Astrocyte (in vitro differentiated cells and primary cell): ENCODE measurements around the gene OSM. TPM values are rescaled to one million over a fixed set of nuclear protein-coding genes. Genes with fewer than 3 reads are reported as not detected.

Experiments
- DNase-seq: peaks from one replicate; pipeline ENCODE4 v3.0.0-alpha.2; 2010; ENCODE audit warnings: low read depth
- FAIRE-seq: peaks from 2 replicates; lab custom pipeline; 2011; peaks lifted over from hg19 to GRCh38; lab: Jason Lieb, UNC
- H2AFZ ChIP-seq: 2 replicates; pipeline ENCODE4 v1.6.0; 2012; ENCODE audit warnings: low read depth, low read length, inconsistent platforms
- H3K27ac ChIP-seq: 2 replicates; pipeline ENCODE4 v1.5.1; 2011; ENCODE audit warnings: low read depth, low read length, inconsistent platforms
- H3K27me3 ChIP-seq: 2 replicates; pipeline ENCODE4 v1.6.0; 2011; ENCODE audit warnings: low read length, inconsistent platforms; ENCODE audit not compliant: insufficient read depth
- H3K36me3 ChIP-seq: 2 replicates; pipeline ENCODE4 v1.5.1; 2011; ENCODE audit warnings: low read length, inconsistent platforms; ENCODE audit not compliant: insufficient read depth
- H3K4me1 ChIP-seq: 2 replicates; pipeline ENCODE4 v1.5.1; 2011; ENCODE audit warnings: low read length, inconsistent platforms; ENCODE audit not compliant: insufficient read depth
- H3K4me2 ChIP-seq: 2 replicates; pipeline ENCODE4 v1.6.0; 2012; ENCODE audit warnings: low read length, inconsistent platforms
- H3K4me3 ChIP-seq: 2 replicates; pipeline ENCODE4 v1.5.1; 2011; ENCODE audit warnings: low read depth, mild to moderate bottlenecking, low read length, inconsistent platforms; ENCODE audit not compliant: insufficient read depth
- H3K79me2 ChIP-seq: 2 replicates; pipeline ENCODE4 v1.6.0; 2012; ENCODE audit warnings: mild to moderate bottlenecking, low read length, inconsistent platforms; ENCODE audit not compliant: insufficient read depth
- H3K9ac ChIP-seq: 2 replicates; pipeline ENCODE4 v1.6.0; 2012; ENCODE audit warnings: mild to moderate bottlenecking, low read length, inconsistent platforms
- H3K9me3 ChIP-seq: 2 replicates; pipeline ENCODE4 v1.5.1; 2012; ENCODE audit warnings: low read depth, mild to moderate bottlenecking, low read length, inconsistent platforms; ENCODE audit not compliant: insufficient read depth
- H4K20me1 ChIP-seq: 2 replicates; pipeline ENCODE4 v1.6.0; 2012; ENCODE audit warnings: low read length, inconsistent platforms; ENCODE audit not compliant: insufficient read depth
- H3K27ac Mint-ChIP-seq: one replicate; pipeline ENCODE4 v1.8.0; 2021; ENCODE audit warnings: mild to moderate bottlenecking, mixed read lengths; ENCODE audit not compliant: unreplicated experiment
- H3K27me3 Mint-ChIP-seq: one replicate; pipeline ENCODE4 v1.8.0; 2021; ENCODE audit warnings: low read depth, mixed read lengths; ENCODE audit not compliant: unreplicated experiment
- H3K36me3 Mint-ChIP-seq: one replicate; pipeline ENCODE4 v1.8.0; 2021; ENCODE audit warnings: low read depth, mixed read lengths; ENCODE audit not compliant: unreplicated experiment
- H3K4me1 Mint-ChIP-seq: one replicate; pipeline ENCODE4 v1.8.0; 2021; ENCODE audit warnings: low read depth, mixed read lengths; ENCODE audit not compliant: unreplicated experiment
- H3K4me3 Mint-ChIP-seq: one replicate; pipeline ENCODE4 v1.8.0; 2021; ENCODE audit warnings: mild to moderate bottlenecking, moderate library complexity, mixed read lengths; ENCODE audit not compliant: unreplicated experiment
- H3K9me3 Mint-ChIP-seq: one replicate; pipeline ENCODE4 v1.8.0; 2021; ENCODE audit warnings: mild to moderate bottlenecking, mixed read lengths; ENCODE audit not compliant: unreplicated experiment
- EZH2 ChIP-seq: IDR thresholded peaks from 2 replicates; pipeline ENCODE4 v1.6.1; 2012; ENCODE audit warnings: mild to moderate bottlenecking, low read length, inconsistent platforms; ENCODE audit not compliant: insufficient read depth
- total RNA-seq: library from RNA; stranded (reverse); gene quantifications from 2 replicates; pipeline ENCODE4 v1.2.1, GENCODE V29; 2021
- TF ChIP-seq, protein P1 (sequence below): IDR thresholded peaks from 2 replicates; pipeline ENCODE4 v1.5.1; 2011; ENCODE audit warnings: low read depth, mild to moderate bottlenecking, inconsistent platforms, low read length, moderate library complexity; ENCODE audit not compliant: insufficient read depth

OSM gene
- total RNA-seq, 1 donor from 2014 or later = not detected

DNA sequence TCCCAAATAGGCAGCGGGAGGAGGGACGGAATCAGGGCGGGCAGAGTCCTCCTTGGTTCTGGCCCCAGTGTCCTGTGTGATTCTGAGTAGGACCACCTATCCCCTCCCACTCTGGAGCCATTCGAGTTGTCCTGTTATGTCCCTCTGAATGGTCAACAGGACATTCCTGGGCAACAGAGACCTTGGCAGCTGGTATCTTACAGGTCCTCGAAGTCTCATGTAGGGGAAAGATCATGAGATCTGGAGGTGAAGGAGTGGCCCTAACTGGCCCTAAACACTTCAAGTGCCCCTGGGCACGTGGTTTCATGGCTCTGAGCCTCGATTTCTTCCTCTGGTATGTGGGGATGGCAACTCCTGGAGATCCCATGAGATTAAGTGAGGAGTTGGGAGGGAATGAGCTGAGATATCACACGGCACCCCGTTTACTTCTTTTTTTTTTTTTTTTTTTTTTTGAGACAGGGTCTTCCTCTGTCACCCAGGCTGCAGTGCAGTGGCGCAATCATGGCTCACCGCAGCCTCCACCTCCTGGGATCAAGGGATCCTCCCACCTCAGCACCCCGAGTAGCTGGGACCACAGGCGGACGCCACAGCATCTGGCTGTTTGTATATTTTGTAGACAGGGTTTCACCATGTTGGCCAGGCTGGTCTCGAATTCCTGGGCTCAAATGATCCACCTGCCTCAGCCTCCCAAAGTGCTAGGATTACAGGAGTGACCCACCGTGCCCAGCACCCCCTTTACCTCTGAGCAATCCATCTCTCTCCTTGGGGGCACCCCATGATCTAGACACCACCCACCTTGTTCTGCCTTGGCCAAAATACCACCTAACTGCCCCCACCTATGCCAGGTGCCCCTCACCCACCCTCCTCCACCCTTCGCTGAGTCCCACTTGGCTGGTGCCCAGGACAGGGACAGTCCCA is 26.9 kb downstream of the OSM start:
- no peak overlapping the region for H3K4me2 ChIP-seq
- H3K27me3 Mint-ChIP-seq = no peaks in the 10 kb centered on the region
- H3K27me3 ChIP-seq = no peaks in the 10 kb centered on the region
- H3K4me1 Mint-ChIP-seq = peaks cover 72% of the 10 kb centered on the region
- H3K36me3 Mint-ChIP-seq = peaks cover 23% of the 10 kb centered on the region
- peaks cover 23% of the 10 kb centered on the region for H4K20me1 ChIP-seq
- FAIRE-seq (no peak), DNase-seq (no peak)
- peaks cover 25% of the 10 kb centered on the region for H3K36me3 ChIP-seq
- peaks cover 89% of the 10 kb centered on the region for H3K4me1 ChIP-seq
- peak overlapping the region; percentile 76 for H3K9ac ChIP-seq
- H3K4me3 Mint-ChIP-seq = peak overlapping the region; percentile 9
- no peak overlapping the region for H2AFZ ChIP-seq
- no peaks in the 10 kb centered on the region for H3K9me3 Mint-ChIP-seq
- H3K79me2 ChIP-seq = peaks cover 37% of the 10 kb centered on the region
- TF ChIP-seq, protein P1, sequence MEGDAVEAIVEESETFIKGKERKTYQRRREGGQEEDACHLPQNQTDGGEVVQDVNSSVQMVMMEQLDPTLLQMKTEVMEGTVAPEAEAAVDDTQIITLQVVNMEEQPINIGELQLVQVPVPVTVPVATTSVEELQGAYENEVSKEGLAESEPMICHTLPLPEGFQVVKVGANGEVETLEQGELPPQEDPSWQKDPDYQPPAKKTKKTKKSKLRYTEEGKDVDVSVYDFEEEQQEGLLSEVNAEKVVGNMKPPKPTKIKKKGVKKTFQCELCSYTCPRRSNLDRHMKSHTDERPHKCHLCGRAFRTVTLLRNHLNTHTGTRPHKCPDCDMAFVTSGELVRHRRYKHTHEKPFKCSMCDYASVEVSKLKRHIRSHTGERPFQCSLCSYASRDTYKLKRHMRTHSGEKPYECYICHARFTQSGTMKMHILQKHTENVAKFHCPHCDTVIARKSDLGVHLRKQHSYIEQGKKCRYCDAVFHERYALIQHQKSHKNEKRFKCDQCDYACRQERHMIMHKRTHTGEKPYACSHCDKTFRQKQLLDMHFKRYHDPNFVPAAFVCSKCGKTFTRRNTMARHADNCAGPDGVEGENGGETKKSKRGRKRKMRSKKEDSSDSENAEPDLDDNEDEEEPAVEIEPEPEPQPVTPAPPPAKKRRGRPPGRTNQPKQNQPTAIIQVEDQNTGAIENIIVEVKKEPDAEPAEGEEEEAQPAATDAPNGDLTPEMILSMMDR = no peak
- no peak for TF ChIP-seq EZH2
- H3K27ac Mint-ChIP-seq = peak overlapping the region; percentile 15
- no peaks in the 10 kb centered on the region for H3K9me3 ChIP-seq
- peak overlapping the region; percentile 92 for H3K27ac ChIP-seq
- H3K4me3 ChIP-seq = no peak overlapping the region

DNA sequence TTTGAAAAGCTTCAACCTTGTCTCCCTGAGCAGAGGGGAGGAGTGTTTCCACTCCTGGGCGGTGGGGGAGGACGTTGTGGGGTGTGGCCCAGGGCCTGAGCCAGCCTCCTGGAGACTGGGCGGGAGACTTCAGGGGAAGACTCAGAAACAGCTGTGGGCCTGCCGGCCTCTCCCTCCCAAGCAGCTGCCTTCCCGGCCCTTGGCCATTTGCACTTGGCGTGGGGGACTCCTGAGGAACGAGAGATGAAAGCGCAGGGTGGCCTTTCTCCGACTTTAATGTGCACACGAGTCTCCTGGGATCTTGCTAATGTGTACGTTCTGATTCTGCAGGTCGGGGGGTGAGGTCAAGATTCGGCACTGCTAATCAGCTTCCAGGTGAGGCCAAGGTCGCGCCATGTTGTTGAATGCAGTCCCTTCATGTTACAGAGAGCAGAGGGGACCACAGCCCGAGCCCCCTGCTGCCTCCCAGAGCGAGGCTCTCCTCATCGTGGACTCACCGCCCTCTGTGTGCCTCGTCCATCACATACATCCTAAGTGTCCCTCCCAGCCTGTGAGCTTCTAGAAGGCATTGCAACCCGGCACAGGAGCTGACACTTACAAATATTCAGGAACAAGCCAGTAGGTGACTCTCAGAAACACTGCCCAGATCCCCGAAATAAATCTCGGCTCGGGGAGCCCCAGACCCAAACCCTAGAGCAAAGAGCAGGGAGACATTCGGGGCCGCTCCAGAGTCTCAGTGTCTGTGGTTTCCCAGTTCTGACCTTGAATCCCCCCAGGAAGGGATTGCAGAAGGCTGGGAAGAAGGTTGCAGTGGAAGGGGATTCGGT is 27.8 kb downstream of the OSM start:
- Histone ChIP-seq H3K36me3 (peaks cover 18% of the 10 kb centered on the region), H2AFZ (no peak overlapping the region), H3K27ac (peak overlapping the region; percentile 92), H3K4me1 (peaks cover 84% of the 10 kb centered on the region), H3K9me3 (no peaks in the 10 kb centered on the region), H3K4me3 (no peak overlapping the region), H3K9ac (peak overlapping the region; percentile 76), H3K79me2 (peaks cover 29% of the 10 kb centered on the region), H3K4me2 (peak overlapping the region; percentile 19), H4K20me1 (peaks cover 19% of the 10 kb centered on the region), H3K27me3 (no peaks in the 10 kb centered on the region)
- Mint-ChIP-seq H3K4me3 (peak overlapping the region; percentile 28), H3K27me3 (no peaks in the 10 kb centered on the region), H3K36me3 (peaks cover 17% of the 10 kb centered on the region), H3K27ac (peak overlapping the region; percentile 96), H3K9me3 (no peaks in the 10 kb centered on the region), H3K4me1 (peaks cover 67% of the 10 kb centered on the region)
- no peak for TF ChIP-seq EZH2
- TF ChIP-seq, protein P1 = no peak
- FAIRE-seq (no peak), DNase-seq (peak; percentile 84)
